HG02973 (cell line): ENCODE data around the gene ACER1.

Experiments
- ATAC-seq: cut with Tn5 transposase; IDR thresholded peaks from one replicate; pipeline ENCODE4 v1.9.1; 2021; ENCODE audit warnings: moderate library complexity; ENCODE audit not compliant: unreplicated experiment

Gene ACER1

GRCh38 chr19:6270076-6270745 is 63.2 kb downstream of the ACER1 start:
- no peak for ATAC-seq

- no peak for ATAC-seq
Observed at GRCh38 chr19:6269101-6269886, 64.1 kb downstream of the ACER1 start.

GRCh38 chr19:6268382-6268771 is 65.0 kb downstream of the ACER1 start:
- no peak for ATAC-seq

GRCh38 chr19:6267552-6268381 is 65.6 kb downstream of the ACER1 start:
- no peak for ATAC-seq

- no peak for ATAC-seq
Observed at GRCh38 chr19:6264803-6265202, 68.6 kb downstream of the ACER1 start.

- no peak for ATAC-seq
Observed at GRCh38 chr19:6263735-6264444, 69.5 kb downstream of the ACER1 start.

- ATAC-seq: no peak
Observed at GRCh38 chr19:6263306-6263705, 70.1 kb downstream of the ACER1 start.

GRCh38 chr19:6262519-6262918 is 70.9 kb downstream of the ACER1 start:
- no peak for ATAC-seq

GRCh38 chr19:6261883-6262282 is 71.5 kb downstream of the ACER1 start:
- ATAC-seq: no peak

GRCh38 chr19:6260912-6261650 is 72.3 kb downstream of the ACER1 start:
- no peak for ATAC-seq

GRCh38 chr19:6260376-6260775 is 73.0 kb downstream of the ACER1 start:
- ATAC-seq: no peak

GRCh38 chr19:6259312-6259861 is 74.0 kb downstream of the ACER1 start:
- ATAC-seq: no peak

GRCh38 chr19:6258812-6259311 is 74.5 kb downstream of the ACER1 start:
- ATAC-seq: no peak
